ENCODE results near the gene PANX1. TPM values are rescaled to one million over a fixed set of nuclear protein-coding genes. Genes with fewer than 3 reads are reported as not detected.

PANX1 gene
- total RNA-seq, 2 donors from 2014 or later = 12.3 to 15.7 TPM

DNA sequence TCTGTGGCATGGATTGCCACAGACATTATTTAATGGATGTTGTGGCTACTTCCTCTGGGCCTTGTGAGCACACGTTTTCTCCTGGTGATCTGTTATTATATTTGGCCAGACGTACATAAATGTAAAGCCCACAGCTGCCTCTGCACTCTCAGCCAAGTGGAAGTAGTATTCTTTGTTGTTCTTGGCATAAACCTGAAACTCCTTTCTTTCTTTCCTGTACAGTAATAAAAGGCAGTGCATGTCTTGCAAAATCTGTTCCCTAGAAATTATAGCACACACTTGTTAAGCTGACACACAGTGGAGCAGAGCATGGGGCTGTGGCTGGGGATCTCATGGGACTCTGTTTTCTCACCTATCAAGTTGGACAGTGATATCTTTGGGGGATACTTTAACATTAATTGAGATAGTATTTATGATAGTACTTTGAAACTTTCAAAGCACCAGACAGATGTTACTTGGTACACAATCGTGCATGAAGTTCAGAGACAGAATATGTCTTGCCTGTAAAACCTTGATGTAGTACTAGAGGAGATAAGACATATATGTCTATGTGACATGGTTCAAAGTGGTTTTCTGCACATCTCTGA lies 20.9 kb downstream of the PANX1 start:
- H3K9me3 ChIP-seq = no peaks in the 10 kb centered on the region
- TF ChIP-seq, protein P1, sequence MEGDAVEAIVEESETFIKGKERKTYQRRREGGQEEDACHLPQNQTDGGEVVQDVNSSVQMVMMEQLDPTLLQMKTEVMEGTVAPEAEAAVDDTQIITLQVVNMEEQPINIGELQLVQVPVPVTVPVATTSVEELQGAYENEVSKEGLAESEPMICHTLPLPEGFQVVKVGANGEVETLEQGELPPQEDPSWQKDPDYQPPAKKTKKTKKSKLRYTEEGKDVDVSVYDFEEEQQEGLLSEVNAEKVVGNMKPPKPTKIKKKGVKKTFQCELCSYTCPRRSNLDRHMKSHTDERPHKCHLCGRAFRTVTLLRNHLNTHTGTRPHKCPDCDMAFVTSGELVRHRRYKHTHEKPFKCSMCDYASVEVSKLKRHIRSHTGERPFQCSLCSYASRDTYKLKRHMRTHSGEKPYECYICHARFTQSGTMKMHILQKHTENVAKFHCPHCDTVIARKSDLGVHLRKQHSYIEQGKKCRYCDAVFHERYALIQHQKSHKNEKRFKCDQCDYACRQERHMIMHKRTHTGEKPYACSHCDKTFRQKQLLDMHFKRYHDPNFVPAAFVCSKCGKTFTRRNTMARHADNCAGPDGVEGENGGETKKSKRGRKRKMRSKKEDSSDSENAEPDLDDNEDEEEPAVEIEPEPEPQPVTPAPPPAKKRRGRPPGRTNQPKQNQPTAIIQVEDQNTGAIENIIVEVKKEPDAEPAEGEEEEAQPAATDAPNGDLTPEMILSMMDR (IDR thresholded peaks at IDR 0.05) = no peak
- DNase-seq (ENCODE audit: low spot score) = no peak
- no peaks in the 10 kb centered on the region for H3K27me3 ChIP-seq
- no peak overlapping the region for H3K27ac ChIP-seq
- H3K4me1 ChIP-seq = peaks cover 0 to 69% of the 10 kb centered on the region in 2 donors
- no peaks in the 10 kb centered on the region for H3K36me3 ChIP-seq
- no peak overlapping the region for H3K4me3 ChIP-seq

DNA sequence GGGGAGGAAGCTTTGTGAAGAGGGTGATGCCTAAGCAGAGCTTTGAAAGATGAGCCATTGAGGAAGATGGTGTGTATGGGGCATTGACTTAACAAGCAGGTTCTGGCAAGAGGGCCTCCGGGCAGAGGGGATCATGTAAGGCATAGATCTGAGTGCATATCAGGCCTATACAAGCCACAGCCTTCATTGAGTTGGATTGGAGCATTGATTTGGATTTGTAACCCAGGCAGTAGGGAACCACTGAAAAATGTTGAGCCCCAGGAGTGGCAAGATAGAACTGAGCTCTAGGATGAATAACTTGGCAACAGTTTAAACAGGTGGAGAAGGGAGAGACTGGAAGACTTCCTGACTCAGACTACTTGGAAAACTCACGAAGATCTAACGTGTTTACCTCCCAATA lies 21.4 kb downstream of the PANX1 start:
- peaks cover 0 to 68% of the 10 kb centered on the region in 2 donors for H3K4me1 ChIP-seq
- TF ChIP-seq, protein P1 (IDR thresholded peaks at IDR 0.05) = no peak
- no peak overlapping the region for H3K27ac ChIP-seq

DNA sequence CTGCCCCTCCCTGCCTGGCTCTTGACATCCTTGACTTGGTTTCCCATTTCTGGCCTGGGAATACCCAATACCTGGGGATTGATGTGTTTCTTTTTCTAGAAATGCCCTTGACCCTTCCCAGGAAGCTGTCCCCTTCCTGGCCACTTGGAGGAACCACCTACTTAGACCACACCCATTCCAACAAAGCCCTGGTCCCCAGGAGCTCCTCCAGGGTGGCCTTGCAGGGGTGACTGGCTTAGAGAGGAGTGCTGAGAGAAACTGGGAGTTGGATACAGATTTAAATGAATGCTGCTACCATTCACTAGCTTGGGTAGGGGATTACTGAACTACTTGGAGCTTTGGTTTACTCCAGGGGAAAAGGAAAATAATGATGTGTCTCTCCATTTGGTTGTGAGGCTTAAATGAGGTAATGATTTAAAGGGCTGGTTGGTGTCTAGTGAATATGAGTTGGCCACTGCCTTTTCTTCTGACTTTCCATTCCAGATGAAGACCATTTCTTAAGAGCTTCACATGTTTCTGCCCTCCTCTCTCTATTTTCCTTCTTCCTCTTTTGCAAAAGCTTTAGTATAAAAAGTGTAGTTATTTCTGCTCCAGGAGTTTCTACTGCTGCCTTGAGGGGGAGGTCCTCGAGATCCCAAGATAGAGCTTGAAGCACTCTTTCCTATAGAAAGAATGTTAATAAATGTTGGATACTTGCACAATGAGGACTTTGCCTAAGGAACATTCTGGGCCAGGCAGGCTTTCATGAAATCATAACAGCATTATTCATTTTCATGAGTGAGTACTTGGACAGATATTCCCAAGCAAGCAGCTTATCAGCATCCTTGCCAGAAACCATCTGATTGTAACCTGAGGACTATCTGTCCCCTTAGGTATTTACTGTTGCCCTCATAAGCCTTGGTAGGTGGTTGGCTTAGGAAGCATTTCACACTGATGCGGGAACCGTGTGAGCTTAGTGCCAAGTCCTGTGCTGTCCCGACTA lies 22.4 kb downstream of the PANX1 start:
- Histone ChIP-seq H3K27ac (peak overlapping the region; percentile 64 to 65), H3K27me3 (no peaks in the 10 kb centered on the region), H3K9me3 (no peaks in the 10 kb centered on the region), H3K4me1 (peaks cover 0 to 59% of the 10 kb centered on the region in 2 donors), H3K36me3 (no peaks in the 10 kb centered on the region), H3K4me3 (no peak overlapping the region)
- TF ChIP-seq, protein P1 (IDR thresholded peaks at IDR 0.05) = no peak
- no peak for DNase-seq (ENCODE audit: low spot score)

More for the DNA sequence above, 21.4 kb downstream of the PANX1 start:
- no peaks in the 10 kb centered on the region for H3K36me3 ChIP-seq
- no peak for DNase-seq (ENCODE audit: low spot score)
- H3K9me3 ChIP-seq = no peaks in the 10 kb centered on the region
- no peak overlapping the region for H3K4me3 ChIP-seq
- H3K27me3 ChIP-seq = no peaks in the 10 kb centered on the region

DNA sequence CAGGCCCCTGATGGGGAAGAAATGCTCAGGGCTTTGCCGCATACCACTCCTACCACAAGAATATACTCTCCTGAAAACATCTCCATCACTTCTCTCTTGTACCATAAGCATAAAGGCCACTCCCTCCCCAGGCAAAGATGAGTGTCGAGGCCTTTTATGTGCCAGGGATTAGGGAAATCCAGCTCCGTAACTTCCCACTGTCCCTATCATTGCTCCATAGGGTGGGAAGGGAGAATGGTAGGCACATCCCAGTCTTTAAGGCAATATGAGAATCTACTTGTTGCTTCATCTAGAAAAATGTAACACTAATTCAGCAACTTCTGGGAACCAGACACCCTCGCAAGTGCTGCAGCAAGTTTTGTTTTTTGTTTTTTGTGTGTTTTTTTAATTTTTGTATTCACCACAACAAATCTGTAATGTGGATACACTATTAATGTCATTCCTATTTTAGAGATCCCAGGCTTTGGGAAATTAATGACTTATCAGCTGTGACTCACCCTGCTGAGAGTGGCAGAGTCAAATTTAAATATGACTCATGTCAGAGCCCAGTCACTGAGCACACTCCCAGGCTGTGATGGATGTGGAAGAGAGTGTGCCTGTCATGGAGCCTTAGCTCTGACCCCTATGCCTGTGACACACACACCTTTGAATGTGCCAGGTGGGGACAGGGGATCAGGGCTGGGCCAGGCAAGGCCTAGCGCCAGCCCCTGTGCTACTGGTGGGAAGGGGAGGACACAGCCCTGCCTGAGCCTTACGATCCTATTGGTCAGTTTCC lies 23.4 kb downstream of the PANX1 start:
- Histone ChIP-seq H3K27me3 (no peaks in the 10 kb centered on the region), H3K9me3 (no peaks in the 10 kb centered on the region), H3K4me3 (no peak overlapping the region), H3K36me3 (no peaks in the 10 kb centered on the region), H3K4me1 (peaks cover 0 to 53% of the 10 kb centered on the region in 2 donors), H3K27ac (peak overlapping the region; percentile 64 to 65)
- TF ChIP-seq, protein P1 (IDR thresholded peaks at IDR 0.05) = no peak
- DNase-seq (ENCODE audit: low spot score) = peak; percentile 74

DNA sequence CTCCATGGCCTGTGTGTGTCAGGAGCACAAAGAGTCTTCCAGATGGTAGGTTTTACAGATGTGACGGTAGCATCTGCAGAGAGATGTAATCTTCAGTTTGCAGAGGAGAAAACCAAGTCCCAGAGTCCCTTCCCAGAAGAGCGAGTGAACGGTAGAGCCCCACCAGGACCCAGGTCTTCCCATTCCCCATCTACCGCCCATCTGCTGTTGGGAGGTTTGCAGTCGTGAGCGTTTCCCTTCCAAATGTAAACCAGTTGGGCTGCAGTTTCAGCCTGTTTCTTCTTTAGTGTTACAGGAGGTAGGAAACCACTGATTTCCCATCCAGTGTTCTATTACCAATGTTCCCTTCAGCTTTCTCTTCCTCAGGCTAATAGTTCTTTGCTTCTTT lies 24.0 kb downstream of the PANX1 start:
- no peak overlapping the region for H3K4me3 ChIP-seq
- H3K9me3 ChIP-seq = no peaks in the 10 kb centered on the region
- no peaks in the 10 kb centered on the region for H3K36me3 ChIP-seq
- peak overlapping the region; percentile 64 to 65 for H3K27ac ChIP-seq
- H3K27me3 ChIP-seq = no peaks in the 10 kb centered on the region
- H3K4me1 ChIP-seq = peaks cover 0 to 53% of the 10 kb centered on the region in 2 donors
- TF ChIP-seq, protein P1 (IDR thresholded peaks at IDR 0.05) = no peak
- no peak for DNase-seq (ENCODE audit: low spot score)

Measured in right atrium auricular region (tissue), 2 donors.